ENCODE measurements around the gene SUPT6H.

SUPT6H gene

DNA sequence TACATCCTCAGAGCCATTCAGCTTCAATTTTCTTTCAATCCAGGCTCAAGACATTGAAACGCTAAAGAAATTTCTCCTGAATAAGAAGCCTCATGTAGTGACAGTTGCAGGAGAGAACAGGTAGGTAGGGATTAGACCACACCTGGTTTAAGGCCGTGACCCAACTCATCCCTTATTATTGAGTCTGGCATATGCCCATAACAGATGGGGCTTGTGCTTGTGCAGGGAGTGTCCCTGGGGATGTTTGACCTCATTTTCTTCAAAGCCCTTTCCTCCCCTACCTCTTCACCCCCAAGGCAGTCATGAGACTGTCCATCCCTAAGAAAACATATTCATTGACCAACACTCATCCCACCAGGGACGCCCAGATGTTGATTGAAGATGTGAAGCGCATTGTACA, 24.3 kb downstream of the SUPT6H start:
- H3K4me3 ChIP-seq (ENCODE audit: low read depth, low read length), result no peak overlapping the region
- TF ChIP-seq, protein P1, sequence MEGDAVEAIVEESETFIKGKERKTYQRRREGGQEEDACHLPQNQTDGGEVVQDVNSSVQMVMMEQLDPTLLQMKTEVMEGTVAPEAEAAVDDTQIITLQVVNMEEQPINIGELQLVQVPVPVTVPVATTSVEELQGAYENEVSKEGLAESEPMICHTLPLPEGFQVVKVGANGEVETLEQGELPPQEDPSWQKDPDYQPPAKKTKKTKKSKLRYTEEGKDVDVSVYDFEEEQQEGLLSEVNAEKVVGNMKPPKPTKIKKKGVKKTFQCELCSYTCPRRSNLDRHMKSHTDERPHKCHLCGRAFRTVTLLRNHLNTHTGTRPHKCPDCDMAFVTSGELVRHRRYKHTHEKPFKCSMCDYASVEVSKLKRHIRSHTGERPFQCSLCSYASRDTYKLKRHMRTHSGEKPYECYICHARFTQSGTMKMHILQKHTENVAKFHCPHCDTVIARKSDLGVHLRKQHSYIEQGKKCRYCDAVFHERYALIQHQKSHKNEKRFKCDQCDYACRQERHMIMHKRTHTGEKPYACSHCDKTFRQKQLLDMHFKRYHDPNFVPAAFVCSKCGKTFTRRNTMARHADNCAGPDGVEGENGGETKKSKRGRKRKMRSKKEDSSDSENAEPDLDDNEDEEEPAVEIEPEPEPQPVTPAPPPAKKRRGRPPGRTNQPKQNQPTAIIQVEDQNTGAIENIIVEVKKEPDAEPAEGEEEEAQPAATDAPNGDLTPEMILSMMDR (IDR thresholded peaks at IDR 0.05; ENCODE audit: borderline replicate concordance, insufficient read depth, low read depth, low read length), result no peak

DNA sequence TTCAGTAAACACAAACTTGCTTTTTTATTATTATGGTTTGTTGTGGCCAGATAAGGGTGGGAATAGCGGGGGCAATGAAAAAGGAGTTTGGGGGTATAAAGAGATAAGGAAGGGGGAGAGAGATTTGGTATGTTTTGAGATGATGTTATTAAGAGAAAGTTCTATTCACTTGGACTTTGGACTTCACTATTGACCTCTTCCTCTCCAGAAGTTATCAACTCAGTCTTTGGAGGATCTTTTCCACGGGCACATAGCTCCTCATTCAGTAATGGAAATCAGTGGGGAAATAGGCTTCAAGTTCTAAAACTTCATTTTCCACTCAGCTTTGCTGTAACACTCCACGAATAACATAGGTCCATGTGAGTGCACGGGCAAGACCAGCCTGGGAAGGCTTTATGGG, 26.5 kb downstream of the SUPT6H start:
- H3K4me3 ChIP-seq (ENCODE audit: low read depth, low read length), result no peak overlapping the region
- TF ChIP-seq, protein P1 (IDR thresholded peaks at IDR 0.05; ENCODE audit: borderline replicate concordance, insufficient read depth, low read depth, low read length), result no peak

DNA sequence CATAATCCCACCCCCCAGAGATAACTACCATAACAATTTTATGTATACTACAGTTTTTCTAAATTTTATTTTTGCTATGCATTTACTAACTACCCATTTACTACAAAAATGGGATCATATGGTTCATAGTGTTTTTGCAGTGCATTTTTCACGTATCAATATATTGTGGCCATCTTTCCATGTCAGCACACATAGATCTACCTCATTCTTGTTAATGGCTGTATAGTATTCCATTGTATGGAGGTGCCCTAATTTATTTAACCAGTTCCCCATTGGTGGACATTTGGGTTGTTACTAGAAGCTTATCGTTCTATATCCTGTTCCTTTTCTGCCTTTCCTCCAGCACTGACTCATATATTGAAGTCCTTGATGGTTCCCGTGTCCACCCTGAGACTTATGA, 27.0 kb downstream of the SUPT6H start:
- TF ChIP-seq, protein P1 (IDR thresholded peaks at IDR 0.05; ENCODE audit: borderline replicate concordance, insufficient read depth, low read depth, low read length), result no peak
- no peak overlapping the region for H3K4me3 ChIP-seq (ENCODE audit: low read depth, low read length)

DNA sequence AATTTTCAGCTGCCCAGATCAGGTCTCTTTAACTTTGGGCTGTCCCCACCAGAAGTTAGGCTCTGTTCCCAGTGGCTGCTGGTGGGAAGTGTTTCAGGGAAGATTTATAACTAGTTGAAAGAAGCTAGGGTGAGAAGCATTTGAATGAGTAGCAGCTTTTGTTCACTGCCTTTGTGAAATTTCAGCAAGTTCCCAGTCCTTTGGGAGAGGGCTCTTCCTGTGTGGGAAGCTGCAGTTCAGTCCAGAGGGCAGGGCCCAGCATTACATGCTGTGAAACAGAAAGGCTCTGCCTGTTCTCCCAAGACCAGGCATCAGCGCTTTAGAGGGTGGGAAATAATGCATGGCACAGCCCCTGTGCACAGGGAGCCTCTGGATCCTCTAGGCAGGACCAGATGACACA, 31.9 kb downstream of the SUPT6H start:
- H3K4me3 ChIP-seq (ENCODE audit: low read depth, low read length), result no peak overlapping the region
- TF ChIP-seq, protein P1 (IDR thresholded peaks at IDR 0.05; ENCODE audit: borderline replicate concordance, insufficient read depth, low read depth, low read length), result no peak

DNA sequence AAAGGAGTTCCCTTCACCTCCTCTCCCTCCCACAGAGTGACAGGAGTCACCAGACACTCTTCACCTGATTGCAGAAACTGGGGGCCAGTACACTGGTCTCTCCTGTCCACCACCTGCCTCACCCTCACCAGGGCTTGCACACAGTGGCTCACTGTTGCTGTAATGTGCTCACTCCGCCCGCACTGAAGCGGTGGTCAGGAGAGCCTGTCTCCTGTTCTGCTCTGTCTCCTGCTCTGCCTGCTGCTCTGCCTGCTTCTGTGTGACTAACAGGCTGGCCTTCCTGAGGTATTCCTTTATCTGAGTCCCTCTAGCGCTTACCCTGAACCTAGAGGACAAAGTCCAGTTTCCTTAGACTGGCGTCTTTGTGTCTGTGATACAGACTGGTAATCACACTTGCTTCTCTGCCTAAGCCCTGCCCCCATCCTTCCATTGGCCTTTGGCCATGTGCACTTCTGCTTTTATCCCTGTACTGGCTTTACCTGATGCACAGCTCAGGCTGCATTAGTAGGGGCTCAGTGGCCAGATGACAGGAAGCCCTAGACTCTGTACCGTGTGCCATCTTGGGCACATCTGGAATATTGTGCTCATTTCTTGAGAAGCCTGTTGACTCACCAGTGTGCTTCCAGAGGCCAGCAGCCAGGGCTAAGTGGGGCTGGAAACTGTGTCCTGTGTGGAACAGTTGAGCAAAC, 36.4 kb downstream of the SUPT6H start:
- TF ChIP-seq, protein P1 (IDR thresholded peaks at IDR 0.05; ENCODE audit: borderline replicate concordance, insufficient read depth, low read depth, low read length), result no peak
- no peak overlapping the region for H3K4me3 ChIP-seq (ENCODE audit: low read depth, low read length)

DNA sequence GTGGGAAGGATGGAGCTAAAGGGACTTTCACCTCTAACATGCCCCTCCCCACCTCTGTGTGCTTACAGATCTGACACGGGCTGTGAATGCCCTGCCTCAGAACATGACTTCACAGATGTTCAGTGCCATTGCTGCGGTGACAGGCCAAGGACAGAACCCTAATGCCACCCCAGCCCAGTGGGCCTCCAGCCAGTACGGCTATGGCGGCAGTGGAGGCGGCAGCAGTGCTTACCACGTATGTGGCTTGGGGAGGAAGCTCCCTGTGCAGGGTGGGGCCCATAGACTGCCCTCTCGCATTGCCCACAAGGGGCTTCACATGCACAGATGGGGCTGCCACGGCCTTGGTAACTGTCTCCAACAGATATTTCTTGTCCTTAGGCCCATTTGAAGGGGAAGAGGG, 38.3 kb downstream of the SUPT6H start:
- TF ChIP-seq, protein P1 (IDR thresholded peaks at IDR 0.05; ENCODE audit: borderline replicate concordance, insufficient read depth, low read depth, low read length), result no peak
- no peak overlapping the region for H3K4me3 ChIP-seq (ENCODE audit: low read depth, low read length)

DNA sequence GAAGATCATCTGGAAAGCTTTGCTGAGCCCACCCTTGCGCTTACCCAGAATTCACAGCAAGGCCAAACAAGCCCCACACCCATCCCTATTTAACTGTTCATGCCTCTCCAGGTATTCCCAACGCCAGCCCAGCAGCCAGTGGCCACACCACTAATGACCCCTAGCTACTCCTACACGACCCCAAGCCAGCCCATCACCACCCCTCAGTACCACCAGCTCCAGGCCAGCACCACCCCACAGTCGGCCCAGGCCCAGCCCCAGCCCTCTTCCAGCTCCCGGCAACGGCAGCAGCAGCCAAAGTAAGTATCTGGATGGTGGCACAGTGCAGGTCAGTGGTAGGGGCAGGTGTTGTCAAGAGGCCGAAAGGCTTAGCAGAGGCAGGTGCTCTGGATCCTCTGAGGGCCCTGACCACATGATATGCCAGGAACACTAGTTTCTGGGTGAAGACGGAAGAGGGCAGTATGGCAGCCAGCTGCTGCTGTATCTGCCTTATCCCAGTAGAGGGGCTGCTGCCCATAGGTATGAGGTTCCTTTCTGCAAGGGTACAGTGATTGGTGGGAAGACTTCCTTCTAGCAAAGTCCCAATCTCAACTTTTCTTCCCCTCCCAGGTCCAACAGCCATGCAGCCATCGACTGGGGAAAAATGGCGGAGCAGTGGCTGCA, 39.0 kb downstream of the SUPT6H start:
- TF ChIP-seq, protein P1 (IDR thresholded peaks at IDR 0.05; ENCODE audit: borderline replicate concordance, insufficient read depth, low read depth, low read length), result no peak

More for the DNA sequence above, 39.0 kb downstream of the SUPT6H start:
- H3K4me3 ChIP-seq (ENCODE audit: low read depth, low read length), result no peak overlapping the region
